Glutamatergic neuron (in vitro differentiated cells): ENCODE measurements around the gene TMPRSS13. TPM values are rescaled to one million over a fixed set of nuclear protein-coding genes. Genes with fewer than 3 reads are reported as not detected.
A peak's percentile ranks its signal among the peaks of the same experiment; 100 is the strongest.

ENCODE experiments used
- DNase-seq: peaks from one replicate; pipeline ENCODE4 v3.0.0; 2022
- H3K27ac Mint-ChIP-seq: one replicate; pipeline ENCODE4 v1.8.0; 2020; ENCODE audit warnings: mild to moderate bottlenecking, mixed read lengths, inconsistent platforms; ENCODE audit not compliant: unreplicated experiment
- H3K27me3 Mint-ChIP-seq: one replicate; pipeline ENCODE4 v1.8.0; 2020; ENCODE audit warnings: mild to moderate bottlenecking, moderate library complexity, mixed read lengths, inconsistent platforms; ENCODE audit not compliant: unreplicated experiment
- H3K36me3 Mint-ChIP-seq: one replicate; pipeline ENCODE4 v1.8.0; 2020; ENCODE audit warnings: mild to moderate bottlenecking, mixed read lengths, inconsistent platforms; ENCODE audit not compliant: unreplicated experiment
- H3K4me1 Mint-ChIP-seq: one replicate; pipeline ENCODE4 v1.8.0; 2020; ENCODE audit warnings: mild to moderate bottlenecking, low read depth, mixed read lengths, inconsistent platforms; ENCODE audit not compliant: unreplicated experiment
- H3K4me3 Mint-ChIP-seq: one replicate; pipeline ENCODE4 v1.8.0; 2020; ENCODE audit warnings: mild to moderate bottlenecking, mixed read lengths, inconsistent platforms; ENCODE audit not compliant: unreplicated experiment
- H3K9me3 Mint-ChIP-seq: one replicate; pipeline ENCODE4 v1.8.0; 2020; ENCODE audit warnings: mild to moderate bottlenecking, moderate library complexity, mixed read lengths, inconsistent platforms; ENCODE audit not compliant: unreplicated experiment
- total RNA-seq: library from RNA; stranded (reverse); fragmentation: NEBNext Ultra II Directional; extraction: Animal tissue kit (Norgen Biotek cat#: 25700); gene quantifications from one replicate; pipeline ENCODE4 v1.2.1, GENCODE V29; 2021; ENCODE audit not compliant: unreplicated experiment
- TF ChIP-seq, protein P1 (sequence below): fragments of 200-600 bp; sonication (generic); IDR thresholded peaks from one replicate; pipeline ENCODE4 v1.5.0; 2021; ENCODE audit not compliant: partially characterized antibody, unreplicated experiment

Gene TMPRSS13
- total RNA-seq, 1 donor from 2014 or later = 0.32 TPM

- no peak overlapping the region for H3K4me3 Mint-ChIP-seq
- TF ChIP-seq, protein P1, sequence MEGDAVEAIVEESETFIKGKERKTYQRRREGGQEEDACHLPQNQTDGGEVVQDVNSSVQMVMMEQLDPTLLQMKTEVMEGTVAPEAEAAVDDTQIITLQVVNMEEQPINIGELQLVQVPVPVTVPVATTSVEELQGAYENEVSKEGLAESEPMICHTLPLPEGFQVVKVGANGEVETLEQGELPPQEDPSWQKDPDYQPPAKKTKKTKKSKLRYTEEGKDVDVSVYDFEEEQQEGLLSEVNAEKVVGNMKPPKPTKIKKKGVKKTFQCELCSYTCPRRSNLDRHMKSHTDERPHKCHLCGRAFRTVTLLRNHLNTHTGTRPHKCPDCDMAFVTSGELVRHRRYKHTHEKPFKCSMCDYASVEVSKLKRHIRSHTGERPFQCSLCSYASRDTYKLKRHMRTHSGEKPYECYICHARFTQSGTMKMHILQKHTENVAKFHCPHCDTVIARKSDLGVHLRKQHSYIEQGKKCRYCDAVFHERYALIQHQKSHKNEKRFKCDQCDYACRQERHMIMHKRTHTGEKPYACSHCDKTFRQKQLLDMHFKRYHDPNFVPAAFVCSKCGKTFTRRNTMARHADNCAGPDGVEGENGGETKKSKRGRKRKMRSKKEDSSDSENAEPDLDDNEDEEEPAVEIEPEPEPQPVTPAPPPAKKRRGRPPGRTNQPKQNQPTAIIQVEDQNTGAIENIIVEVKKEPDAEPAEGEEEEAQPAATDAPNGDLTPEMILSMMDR = no peak
- peaks cover 18% of the 10 kb centered on the region for H3K27me3 Mint-ChIP-seq
- no peak overlapping the region for H3K27ac Mint-ChIP-seq
- peaks cover 11% of the 10 kb centered on the region for H3K4me1 Mint-ChIP-seq
- DNase-seq = no peak
- peaks cover 9% of the 10 kb centered on the region for H3K36me3 Mint-ChIP-seq
- H3K9me3 Mint-ChIP-seq = peaks cover 2% of the 10 kb centered on the region
These were observed 50.2 kb downstream of the TMPRSS13 start for GRCh38 chr11:117878939-117879475.

- H3K36me3 Mint-ChIP-seq = peaks cover 9% of the 10 kb centered on the region
- DNase-seq = no peak
- H3K4me1 Mint-ChIP-seq = peaks cover 11% of the 10 kb centered on the region
- peaks cover 18% of the 10 kb centered on the region for H3K27me3 Mint-ChIP-seq
- peaks cover 2% of the 10 kb centered on the region for H3K9me3 Mint-ChIP-seq
- no peak overlapping the region for H3K27ac Mint-ChIP-seq
- no peak overlapping the region for H3K4me3 Mint-ChIP-seq
- TF ChIP-seq, protein P1 = no peak
These were observed 50.8 kb downstream of the TMPRSS13 start for GRCh38 chr11:117878314-117878938.

GRCh38 chr11:117877120-117877784, 52.0 kb downstream of the TMPRSS13 start:
- Mint-ChIP-seq H3K4me3 (peak overlapping the region; percentile 91), H3K27me3 (peaks cover 18% of the 10 kb centered on the region), H3K4me1 (peaks cover 13% of the 10 kb centered on the region), H3K36me3 (peaks cover 9% of the 10 kb centered on the region), H3K9me3 (peaks cover 2% of the 10 kb centered on the region), H3K27ac (peak overlapping the region; percentile 60)
- no peak for DNase-seq
- TF ChIP-seq, protein P1 = no peak

DNA sequence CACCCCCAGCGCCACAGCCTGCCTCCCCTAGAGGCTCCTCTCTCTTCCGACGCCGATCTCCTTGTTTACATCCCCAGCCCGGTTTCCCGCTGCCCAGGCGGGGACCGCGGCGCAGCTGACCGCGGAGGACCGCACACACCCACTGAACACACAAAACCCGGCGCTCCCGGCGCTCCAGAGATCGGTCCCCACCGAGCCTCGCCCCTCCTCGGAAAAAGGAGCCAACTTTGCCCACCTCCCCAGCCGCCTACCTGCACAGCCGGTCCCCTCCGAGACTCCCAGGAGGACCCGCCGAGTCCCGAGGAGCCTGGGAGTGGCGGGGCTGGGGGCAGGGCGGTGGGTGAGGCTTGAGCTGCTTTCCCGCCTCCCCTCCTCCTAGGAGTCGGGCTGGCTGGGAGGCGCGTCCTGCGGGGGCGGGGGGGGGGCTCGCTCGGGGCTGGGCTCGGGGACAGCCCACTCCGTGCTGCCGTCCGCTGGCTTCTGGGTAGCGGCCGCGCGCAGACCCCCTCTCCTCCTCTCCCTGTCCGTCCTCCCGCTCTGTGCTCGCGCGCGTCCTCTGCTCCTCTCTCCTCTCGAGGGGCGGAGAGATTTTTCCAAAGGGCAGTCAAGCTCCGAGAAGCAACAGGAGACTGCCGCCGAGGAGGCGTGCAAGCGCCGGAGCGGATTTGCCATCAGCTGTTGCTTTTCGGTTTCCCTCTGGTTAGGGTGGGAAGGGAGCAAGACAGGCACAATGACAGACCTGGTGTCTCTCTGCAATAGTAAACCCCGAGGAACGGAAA, 52.7 kb downstream of the TMPRSS13 start, which contains the start of gene FXYD6:
TSS of gene FXYD6 (minus strand) at position 318 of the 779 bp plus-strand sequence. CDS start 33,882 bp downstream, outside the sequence.
- peak within 1 kb of the TSS; percentile 94 for H3K4me3 Mint-ChIP-seq

More for the DNA sequence above, 52.7 kb downstream of the TMPRSS13 start, which contains the start of gene FXYD6:
- H3K27ac Mint-ChIP-seq = peak within 1 kb of the TSS; percentile 78
- TF ChIP-seq, protein P1 = no peak
- DNase-seq = peak; percentile 73
- H3K36me3 Mint-ChIP-seq = peaks cover 8% of the 10 kb centered on the region
- H3K9me3 Mint-ChIP-seq = peaks cover 2% of the 10 kb centered on the region
- H3K4me1 Mint-ChIP-seq = peaks cover 13% of the 10 kb centered on the region
- H3K27me3 Mint-ChIP-seq = peaks cover 20% of the 10 kb centered on the region
